Choroid plexus epithelial cell (primary cell): ENCODE results near the gene ISM1.

ENCODE experiments used
- DNase-seq: peaks from one replicate; pipeline ENCODE4 v3.0.0-alpha.2; 2010; ENCODE audit warnings: low read depth
- H3K4me3 ChIP-seq: 2 replicates; pipeline ENCODE4 v1.5.1; 2011; ENCODE audit warnings: low read depth, mild to moderate bottlenecking, control low read depth, low read length, moderate library complexity
- CTCF ChIP-seq: conservative IDR thresholded peaks from 2 replicates; pipeline ENCODE4 v1.5.1; 2011; ENCODE audit warnings: low read depth, mild to moderate bottlenecking, control low read depth, inconsistent platforms, low read length, moderate library complexity

Gene ISM1

GRCh38 chr20:13220904-13221297 is at the start of gene ISM1:
Gene ISM1 (plus strand): TSS chr20:13221274. CDS start chr20:13221777, 503 bp downstream.
- H3K4me3 ChIP-seq: peak within 1 kb of the TSS; percentile 45
- no peak for DNase-seq
- TF ChIP-seq CTCF: no peak

GRCh38 chr20:13173201-13173600 is 47.9 kb upstream of the ISM1 start:
- H3K4me3 ChIP-seq: no peak overlapping the region
- DNase-seq: no peak
- no peak for TF ChIP-seq CTCF

GRCh38 chr20:13174402-13174801 is 46.7 kb upstream of the ISM1 start:
- H3K4me3 ChIP-seq: no peak overlapping the region
- no peak for TF ChIP-seq CTCF
- no peak for DNase-seq

GRCh38 chr20:13180986-13181889 is 39.8 kb upstream of the ISM1 start:
- no peak overlapping the region for H3K4me3 ChIP-seq
- TF ChIP-seq CTCF: no peak
- DNase-seq: no peak

- H3K4me3 ChIP-seq: no peak overlapping the region
- no peak for TF ChIP-seq CTCF
- DNase-seq: no peak
Measured at GRCh38 chr20:13183005-13183404, 38.1 kb upstream of the ISM1 start.

GRCh38 chr20:13186043-13186774 is 34.9 kb upstream of the ISM1 start:
- TF ChIP-seq CTCF: no peak

More at GRCh38 chr20:13186043-13186774, 34.9 kb upstream of the ISM1 start:
- DNase-seq: no peak
- H3K4me3 ChIP-seq: no peak overlapping the region
